Mesendoderm (in vitro differentiated cells): ENCODE results near the gene DEUP1.

Experiments used
- DNase-seq: peaks from one replicate; pipeline ENCODE4 v3.0.0; 2013
- H2AK5ac ChIP-seq: 2 replicates; pipeline ENCODE4 v1.6.1; 2013; ENCODE audit warnings: low read length, inconsistent platforms
- H2BK120ac ChIP-seq: 2 replicates; pipeline ENCODE4 v1.6.1; 2013; ENCODE audit warnings: low read depth, mild to moderate bottlenecking, low read length, moderate library complexity, mixed read lengths
- H2BK15ac ChIP-seq: replicated peaks from 2 replicates; pipeline ENCODE4 v1.6.1; 2013; ENCODE audit warnings: low read depth, mild to moderate bottlenecking, moderate library complexity
- H2BK5ac ChIP-seq: 2 replicates; pipeline ENCODE4 v1.6.1; 2013; ENCODE audit warnings: low read length, inconsistent platforms
- H3K18ac ChIP-seq: 2 replicates; pipeline ENCODE4 v1.6.1; 2013; ENCODE audit warnings: mild to moderate bottlenecking, low read length, mixed read lengths
- H3K23ac ChIP-seq: one replicate; pipeline ENCODE4 v1.6.1; 2013; ENCODE audit warnings: low read length
- H3K27ac ChIP-seq: 2 replicates; pipeline ENCODE4 v1.5.1; 2013; ENCODE audit warnings: low read depth, mild to moderate bottlenecking, inconsistent platforms, low read length, moderate library complexity
- H3K27me3 ChIP-seq: 2 replicates; pipeline ENCODE4 v1.6.1; 2013; ENCODE audit warnings: low read length, control low read depth, mild to moderate bottlenecking, inconsistent platforms; ENCODE audit not compliant: insufficient read depth, poor library complexity
- H3K36me3 ChIP-seq: 2 replicates; pipeline ENCODE4 v1.6.1; 2013; ENCODE audit warnings: low read length, inconsistent platforms; ENCODE audit not compliant: control insufficient read depth, insufficient read depth
- H3K4ac ChIP-seq: one replicate; pipeline ENCODE4 v1.6.1; 2013; ENCODE audit warnings: low read depth, mild to moderate bottlenecking, low read length, moderate library complexity
- H3K4me1 ChIP-seq: 2 replicates; pipeline ENCODE4 v1.6.1; 2013; ENCODE audit warnings: low read depth, low read length, inconsistent platforms; ENCODE audit not compliant: control insufficient read depth
- H3K4me2 ChIP-seq: 2 replicates; pipeline ENCODE4 v1.6.1; 2013; ENCODE audit warnings: low read length
- H3K4me3 ChIP-seq: 2 replicates; pipeline ENCODE4 v1.5.1; 2013; ENCODE audit warnings: mild to moderate bottlenecking, low read length
- H3K56ac ChIP-seq: one replicate; pipeline ENCODE4 v1.6.1; 2013; ENCODE audit warnings: low read length
- H3K79me1 ChIP-seq: 2 replicates; pipeline ENCODE4 v1.6.1; 2013; ENCODE audit warnings: low read length, inconsistent platforms
- H3K79me2 ChIP-seq: 2 replicates; pipeline ENCODE4 v1.6.1; 2013; ENCODE audit warnings: mild to moderate bottlenecking, low read length; ENCODE audit not compliant: control insufficient read depth, insufficient read depth
- H3K9ac ChIP-seq: 2 replicates; pipeline ENCODE4 v1.6.1; 2013; ENCODE audit warnings: low read length, inconsistent platforms
- H4K5ac ChIP-seq: one replicate; pipeline ENCODE4 v1.6.1; 2013; ENCODE audit warnings: low read length
- H4K8ac ChIP-seq: one replicate; pipeline ENCODE4 v1.6.1; 2013; ENCODE audit warnings: low read depth, mild to moderate bottlenecking, control low read depth, low read length, moderate library complexity
- WGBS: extraction: QIAGEN DNeasy Blood & Tissue Kit; methylation state at CpG from one replicate; pipeline ENCODE4 v1.1.7; 2013; ENCODE audit warnings: low lambda C conversion rate, missing lambda C conversion rate; ENCODE audit not compliant: insufficient coverage; ENCODE audit errors: extremely low coverage; 5-methylcytosine and 5-hydroxymethylcytosine counted together

Gene DEUP1

DNA sequence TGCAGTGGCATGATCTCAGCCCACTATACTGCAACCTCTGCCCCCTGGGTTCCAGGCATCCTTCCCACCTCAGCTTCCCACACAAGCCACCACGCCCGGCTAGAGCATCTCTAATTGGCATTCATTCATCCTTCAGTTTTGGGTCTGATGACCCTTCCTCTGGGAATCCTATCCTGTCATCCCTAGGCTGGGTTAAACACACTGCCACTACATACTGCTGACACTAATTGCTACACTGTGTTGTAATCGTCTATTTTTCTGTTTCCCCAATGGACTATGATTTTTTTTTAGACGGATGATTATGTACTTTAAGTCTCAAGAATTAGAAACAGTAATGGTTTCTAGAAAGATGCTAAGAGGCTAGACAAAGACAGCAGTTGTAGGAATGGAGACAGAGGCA lies 62.8 kb downstream of the DEUP1 start:
- H4K5ac ChIP-seq = no peak overlapping the region
- no peak overlapping the region for H3K4me2 ChIP-seq
- no peak overlapping the region for H2BK5ac ChIP-seq
- no peak overlapping the region for H2BK120ac ChIP-seq
- no peak overlapping the region for H3K4me3 ChIP-seq
- H2AK5ac ChIP-seq = no peak overlapping the region
- H3K36me3 ChIP-seq = no peaks in the 10 kb centered on the region
- no peak overlapping the region for H3K27ac ChIP-seq
- no peaks in the 10 kb centered on the region for H3K4me1 ChIP-seq
- H3K79me1 ChIP-seq = no peaks in the 10 kb centered on the region
- DNase-seq = no peak
- no peak overlapping the region for H4K8ac ChIP-seq
- no peak overlapping the region for H3K18ac ChIP-seq
- no peak overlapping the region for H3K9ac ChIP-seq
- no CpG with 5 or more reads among the region's 4 CpGs for WGBS
- no peak overlapping the region for H3K23ac ChIP-seq
- no peaks in the 10 kb centered on the region for H3K27me3 ChIP-seq
- no peak overlapping the region for H3K4ac ChIP-seq
- no peaks in the 10 kb centered on the region for H3K79me2 ChIP-seq
- no peak overlapping the region for H2BK15ac ChIP-seq
- no peak overlapping the region for H3K56ac ChIP-seq

DNA sequence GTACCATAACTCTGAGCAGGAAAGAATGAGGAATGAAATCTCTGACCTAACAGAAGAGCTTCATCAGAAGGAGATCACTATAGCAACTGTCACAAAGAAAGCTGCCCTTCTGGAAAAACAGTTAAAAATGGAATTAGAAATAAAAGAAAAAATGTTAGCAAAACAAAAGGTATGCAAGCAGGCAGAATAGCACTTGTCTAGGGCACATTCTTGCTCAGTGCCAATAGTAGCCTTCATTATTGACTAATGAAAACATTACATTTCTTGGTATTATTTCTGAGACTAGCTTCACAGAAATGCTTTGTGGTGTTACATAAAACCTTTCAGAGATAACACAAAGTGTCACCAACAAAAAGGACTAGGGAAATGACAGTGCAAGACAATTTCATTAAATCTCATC lies 63.9 kb downstream of the DEUP1 start:
- no peak overlapping the region for H3K27ac ChIP-seq

DNA sequence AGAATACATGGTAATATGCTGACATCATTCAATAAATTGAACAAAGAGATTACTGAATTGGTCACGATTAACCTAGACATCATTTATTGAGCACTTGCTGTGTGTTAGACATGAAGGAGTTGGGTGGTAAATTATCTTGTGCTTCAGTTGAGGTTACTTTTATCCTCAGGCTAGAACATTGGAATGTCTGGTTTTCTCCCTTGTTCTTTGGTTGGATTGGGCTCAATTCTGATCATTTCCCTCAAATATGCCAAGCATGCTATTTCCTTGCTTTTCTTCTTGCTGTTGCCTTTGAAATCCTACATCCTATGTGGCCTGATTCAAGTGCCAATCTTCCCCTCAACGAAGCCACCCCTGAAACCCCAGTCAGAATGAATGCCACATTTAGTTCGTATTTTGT lies 65.8 kb downstream of the DEUP1 start:
- Histone ChIP-seq H3K27ac (no peak overlapping the region), H3K9ac (no peak overlapping the region), H4K5ac (no peak overlapping the region), H2AK5ac (no peak overlapping the region), H3K56ac (no peak overlapping the region), H3K23ac (no peak overlapping the region), H2BK15ac (no peak overlapping the region), H3K4ac (no peak overlapping the region), H3K4me2 (no peak overlapping the region), H3K4me1 (no peaks in the 10 kb centered on the region), H3K18ac (no peak overlapping the region), H3K79me1 (no peaks in the 10 kb centered on the region), H3K4me3 (no peak overlapping the region), H2BK5ac (no peak overlapping the region), H3K36me3 (no peaks in the 10 kb centered on the region), H3K79me2 (no peaks in the 10 kb centered on the region), H2BK120ac (no peak overlapping the region), H3K27me3 (no peaks in the 10 kb centered on the region), H4K8ac (no peak overlapping the region)
- WGBS = no CpG with 5 or more reads among the region's 3 CpGs
- peak; percentile 35 for DNase-seq

More for the DNA sequence above, 63.9 kb downstream of the DEUP1 start:
- H2AK5ac ChIP-seq = no peak overlapping the region
- H3K4me3 ChIP-seq = no peak overlapping the region
- no peak overlapping the region for H2BK5ac ChIP-seq
- no peaks in the 10 kb centered on the region for H3K4me1 ChIP-seq
- H2BK120ac ChIP-seq = no peak overlapping the region
- H3K9ac ChIP-seq = no peak overlapping the region
- no peak overlapping the region for H3K4ac ChIP-seq
- no peaks in the 10 kb centered on the region for H3K79me1 ChIP-seq
- H3K4me2 ChIP-seq = no peak overlapping the region
- no peak for DNase-seq
- H3K56ac ChIP-seq = no peak overlapping the region
- no peaks in the 10 kb centered on the region for H3K36me3 ChIP-seq
- no peaks in the 10 kb centered on the region for H3K79me2 ChIP-seq
- H3K27me3 ChIP-seq = no peaks in the 10 kb centered on the region
- no peak overlapping the region for H2BK15ac ChIP-seq
- no peak overlapping the region for H4K8ac ChIP-seq
- no peak overlapping the region for H4K5ac ChIP-seq
- no peak overlapping the region for H3K18ac ChIP-seq
- no peak overlapping the region for H3K23ac ChIP-seq

GRCh38 chr11:93403930-93404329 lies 73.4 kb downstream of the DEUP1 start:
- no CpG with 5 or more reads among the region's 3 CpGs for whole genome bisulfite sequencing
- no peak overlapping the region for H3K4ac ChIP-seq

GRCh38 chr11:93407777-93408401 lies 77.3 kb downstream of the DEUP1 start:
- Histone ChIP-seq H4K5ac (no peak overlapping the region), H3K79me1 (no peaks in the 10 kb centered on the region), H3K23ac (no peak overlapping the region), H2BK15ac (no peak overlapping the region), H3K18ac (no peak overlapping the region), H3K56ac (no peak overlapping the region), H3K4me3 (no peak overlapping the region), H3K4me1 (no peaks in the 10 kb centered on the region), H2BK5ac (no peak overlapping the region), H3K4ac (no peak overlapping the region), H2BK120ac (no peak overlapping the region), H3K36me3 (no peaks in the 10 kb centered on the region), H3K4me2 (no peak overlapping the region), H3K79me2 (no peaks in the 10 kb centered on the region), H3K27me3 (no peaks in the 10 kb centered on the region), H2AK5ac (no peak overlapping the region), H3K9ac (no peak overlapping the region), H3K27ac (no peak overlapping the region), H4K8ac (no peak overlapping the region)
- WGBS = no CpG with 5 or more reads among the region's 2 CpGs
- DNase-seq = no peak

More at GRCh38 chr11:93403930-93404329, 73.4 kb downstream of the DEUP1 start:
- Histone ChIP-seq H4K8ac (no peak overlapping the region), H3K18ac (no peak overlapping the region), H2BK15ac (no peak overlapping the region), H3K4me1 (no peaks in the 10 kb centered on the region), H3K23ac (no peak overlapping the region), H3K27ac (no peak overlapping the region), H3K79me2 (no peaks in the 10 kb centered on the region), H3K79me1 (no peaks in the 10 kb centered on the region), H3K56ac (no peak overlapping the region), H3K36me3 (no peaks in the 10 kb centered on the region), H2BK5ac (no peak overlapping the region), H4K5ac (no peak overlapping the region), H3K9ac (no peak overlapping the region), H3K27me3 (no peaks in the 10 kb centered on the region), H3K4me2 (no peak overlapping the region), H3K4me3 (no peak overlapping the region), H2BK120ac (no peak overlapping the region), H2AK5ac (no peak overlapping the region)
- peak; percentile 27 for DNase-seq

GRCh38 chr11:93410441-93410840 lies 79.9 kb downstream of the DEUP1 start:
- H3K4me2 ChIP-seq = no peak overlapping the region

More at GRCh38 chr11:93410441-93410840, 79.9 kb downstream of the DEUP1 start:
- no peaks in the 10 kb centered on the region for H3K79me1 ChIP-seq
- no peaks in the 10 kb centered on the region for H3K79me2 ChIP-seq
- H2AK5ac ChIP-seq = no peak overlapping the region
- H3K4ac ChIP-seq = no peak overlapping the region
- no peak overlapping the region for H4K8ac ChIP-seq
- H3K9ac ChIP-seq = no peak overlapping the region
- no peak overlapping the region for H3K27ac ChIP-seq
- no peak overlapping the region for H3K56ac ChIP-seq
- H3K23ac ChIP-seq = no peak overlapping the region
- DNase-seq = no peak
- H2BK15ac ChIP-seq = no peak overlapping the region
- no peak overlapping the region for H2BK120ac ChIP-seq
- no peak overlapping the region for H4K5ac ChIP-seq
- no peaks in the 10 kb centered on the region for H3K36me3 ChIP-seq
- no CpG with 5 or more reads among the region's 3 CpGs for WGBS
- no peak overlapping the region for H3K4me3 ChIP-seq
- H2BK5ac ChIP-seq = no peak overlapping the region
- no peaks in the 10 kb centered on the region for H3K4me1 ChIP-seq
- H3K18ac ChIP-seq = no peak overlapping the region
- no peaks in the 10 kb centered on the region for H3K27me3 ChIP-seq
